ENCODE data around the gene MAP3K9.

DNA sequence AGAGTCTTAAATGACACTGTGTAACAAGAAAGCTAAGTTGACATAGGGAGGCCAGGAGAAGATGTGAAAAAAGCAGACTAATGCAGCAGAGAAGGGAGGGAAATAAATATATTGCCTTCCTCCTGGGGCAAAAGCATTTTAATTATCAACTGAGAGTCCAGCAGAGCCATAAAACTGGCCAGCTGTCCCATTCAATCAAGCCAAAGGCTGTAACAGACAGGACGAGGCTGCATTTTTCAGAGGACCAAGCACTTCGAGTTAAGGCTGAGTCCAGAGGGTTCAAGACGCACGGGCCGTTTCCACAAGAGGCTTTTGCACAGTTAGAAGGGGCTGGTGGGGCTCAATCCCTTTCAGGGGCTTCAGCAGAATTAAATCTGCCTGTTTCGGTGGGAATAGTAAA is 20.4 kb downstream of the MAP3K9 start:
- TF ChIP-seq, protein P1, sequence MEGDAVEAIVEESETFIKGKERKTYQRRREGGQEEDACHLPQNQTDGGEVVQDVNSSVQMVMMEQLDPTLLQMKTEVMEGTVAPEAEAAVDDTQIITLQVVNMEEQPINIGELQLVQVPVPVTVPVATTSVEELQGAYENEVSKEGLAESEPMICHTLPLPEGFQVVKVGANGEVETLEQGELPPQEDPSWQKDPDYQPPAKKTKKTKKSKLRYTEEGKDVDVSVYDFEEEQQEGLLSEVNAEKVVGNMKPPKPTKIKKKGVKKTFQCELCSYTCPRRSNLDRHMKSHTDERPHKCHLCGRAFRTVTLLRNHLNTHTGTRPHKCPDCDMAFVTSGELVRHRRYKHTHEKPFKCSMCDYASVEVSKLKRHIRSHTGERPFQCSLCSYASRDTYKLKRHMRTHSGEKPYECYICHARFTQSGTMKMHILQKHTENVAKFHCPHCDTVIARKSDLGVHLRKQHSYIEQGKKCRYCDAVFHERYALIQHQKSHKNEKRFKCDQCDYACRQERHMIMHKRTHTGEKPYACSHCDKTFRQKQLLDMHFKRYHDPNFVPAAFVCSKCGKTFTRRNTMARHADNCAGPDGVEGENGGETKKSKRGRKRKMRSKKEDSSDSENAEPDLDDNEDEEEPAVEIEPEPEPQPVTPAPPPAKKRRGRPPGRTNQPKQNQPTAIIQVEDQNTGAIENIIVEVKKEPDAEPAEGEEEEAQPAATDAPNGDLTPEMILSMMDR (IDR thresholded peaks at IDR 0.05; ENCODE audit: poor library complexity, severe bottlenecking) = no peak
- no peak for TF ChIP-seq EZH2 (IDR thresholded peaks at IDR 0.05; ENCODE audit: borderline replicate concordance, insufficient read depth, low read length, poor library complexity, severe bottlenecking)
- no peak for TF ChIP-seq MXI1 (conservative IDR thresholded peaks at IDR 0.05; ENCODE audit: poor library complexity, severe bottlenecking)
- TF ChIP-seq, protein P2, sequence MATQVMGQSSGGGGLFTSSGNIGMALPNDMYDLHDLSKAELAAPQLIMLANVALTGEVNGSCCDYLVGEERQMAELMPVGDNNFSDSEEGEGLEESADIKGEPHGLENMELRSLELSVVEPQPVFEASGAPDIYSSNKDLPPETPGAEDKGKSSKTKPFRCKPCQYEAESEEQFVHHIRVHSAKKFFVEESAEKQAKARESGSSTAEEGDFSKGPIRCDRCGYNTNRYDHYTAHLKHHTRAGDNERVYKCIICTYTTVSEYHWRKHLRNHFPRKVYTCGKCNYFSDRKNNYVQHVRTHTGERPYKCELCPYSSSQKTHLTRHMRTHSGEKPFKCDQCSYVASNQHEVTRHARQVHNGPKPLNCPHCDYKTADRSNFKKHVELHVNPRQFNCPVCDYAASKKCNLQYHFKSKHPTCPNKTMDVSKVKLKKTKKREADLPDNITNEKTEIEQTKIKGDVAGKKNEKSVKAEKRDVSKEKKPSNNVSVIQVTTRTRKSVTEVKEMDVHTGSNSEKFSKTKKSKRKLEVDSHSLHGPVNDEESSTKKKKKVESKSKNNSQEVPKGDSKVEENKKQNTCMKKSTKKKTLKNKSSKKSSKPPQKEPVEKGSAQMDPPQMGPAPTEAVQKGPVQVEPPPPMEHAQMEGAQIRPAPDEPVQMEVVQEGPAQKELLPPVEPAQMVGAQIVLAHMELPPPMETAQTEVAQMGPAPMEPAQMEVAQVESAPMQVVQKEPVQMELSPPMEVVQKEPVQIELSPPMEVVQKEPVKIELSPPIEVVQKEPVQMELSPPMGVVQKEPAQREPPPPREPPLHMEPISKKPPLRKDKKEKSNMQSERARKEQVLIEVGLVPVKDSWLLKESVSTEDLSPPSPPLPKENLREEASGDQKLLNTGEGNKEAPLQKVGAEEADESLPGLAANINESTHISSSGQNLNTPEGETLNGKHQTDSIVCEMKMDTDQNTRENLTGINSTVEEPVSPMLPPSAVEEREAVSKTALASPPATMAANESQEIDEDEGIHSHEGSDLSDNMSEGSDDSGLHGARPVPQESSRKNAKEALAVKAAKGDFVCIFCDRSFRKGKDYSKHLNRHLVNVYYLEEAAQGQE (IDR thresholded peaks at IDR 0.05; ENCODE audit: borderline replicate concordance) = no peak
- no peak for TF ChIP-seq EP300 (conservative IDR thresholded peaks at IDR 0.05; ENCODE audit: poor library complexity, severe bottlenecking)
- TF ChIP-seq TAF1 (IDR thresholded peaks at IDR 0.05; ENCODE audit: low read depth) = no peak
- TF ChIP-seq POLR2AphosphoS5 (IDR thresholded peaks at IDR 0.05) = no peak
- no peak for TF ChIP-seq SMC3 (conservative IDR thresholded peaks at IDR 0.05; ENCODE audit: poor library complexity)
- no peak for TF ChIP-seq RAD21 (conservative IDR thresholded peaks at IDR 0.05)

Data from neural cell (in vitro differentiated cells).